ENCODE data around the gene SLC29A1. TPM values are rescaled to one million over a fixed set of nuclear protein-coding genes. Genes with fewer than 3 reads are reported as not detected.

Gene SLC29A1
- total and polyA plus RNA-seq, 9 of the 15 experiments (the other 6 are each of a cell fraction or from before 2014, with no cell fraction given), result 18.9 to 170 (median 57.7) TPM

- TF ChIP-seq, protein P1, sequence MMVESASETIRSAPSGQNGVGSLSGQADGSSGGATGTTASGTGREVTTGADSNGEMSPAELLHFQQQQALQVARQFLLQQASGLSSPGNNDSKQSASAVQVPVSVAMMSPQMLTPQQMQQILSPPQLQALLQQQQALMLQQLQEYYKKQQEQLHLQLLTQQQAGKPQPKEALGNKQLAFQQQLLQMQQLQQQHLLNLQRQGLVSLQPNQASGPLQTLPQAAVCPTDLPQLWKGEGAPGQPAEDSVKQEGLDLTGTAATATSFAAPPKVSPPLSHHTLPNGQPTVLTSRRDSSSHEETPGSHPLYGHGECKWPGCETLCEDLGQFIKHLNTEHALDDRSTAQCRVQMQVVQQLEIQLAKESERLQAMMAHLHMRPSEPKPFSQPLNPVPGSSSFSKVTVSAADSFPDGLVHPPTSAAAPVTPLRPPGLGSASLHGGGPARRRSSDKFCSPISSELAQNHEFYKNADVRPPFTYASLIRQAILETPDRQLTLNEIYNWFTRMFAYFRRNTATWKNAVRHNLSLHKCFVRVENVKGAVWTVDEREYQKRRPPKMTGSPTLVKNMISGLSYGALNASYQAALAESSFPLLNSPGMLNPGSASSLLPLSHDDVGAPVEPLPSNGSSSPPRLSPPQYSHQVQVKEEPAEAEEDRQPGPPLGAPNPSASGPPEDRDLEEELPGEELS (CRISPR knock-in tag; IDR thresholded peaks at IDR 0.05; ENCODE audit: borderline replicate concordance), result no peak; the same call in 1 of the 2 replicates
- TF ChIP-seq SNIP1 (IDR thresholded peaks at IDR 0.05; ENCODE audit: low read depth) (no peak), BRF1 (IDR thresholded peaks at IDR 0.05; ENCODE audit: borderline replicate concordance, extremely low read depth, insufficient read length) (no peak), ARHGAP35 (IDR thresholded peaks at IDR 0.05; ENCODE audit: partially characterized antibody) (no peak), CCNT2 (IDR thresholded peaks at IDR 0.05; ENCODE audit: borderline replicate concordance, extremely low read depth, insufficient read length, low read depth, low read length) (peak; percentile 91), NFRKB (IDR thresholded peaks at IDR 0.05; ENCODE audit: low read depth) (no peak), TOE1 (IDR thresholded peaks at IDR 0.05; ENCODE audit: borderline replicate concordance) (no peak), TOE1 (CRISPR knock-in tag; IDR thresholded peaks at IDR 0.05; ENCODE audit: borderline replicate concordance, low read depth) (no peak), DIDO1 (tag; IDR thresholded peaks at IDR 0.05; ENCODE audit: low read depth) (no peak), SMAD1 (IDR thresholded peaks at IDR 0.05; ENCODE audit: low read depth, low read length, partially characterized antibody) (no peak), ZNF217 (CRISPR knock-in tag; IDR thresholded peaks at IDR 0.05) (no peak), EZH2 (IDR thresholded peaks at IDR 0.05; ENCODE audit: borderline replicate concordance, low read depth, low read length) (no peak), TFAM (CRISPR knock-in tag; conservative IDR thresholded peaks at IDR 0.05) (no peak), TGIF2 (CRISPR knock-in tag; IDR thresholded peaks at IDR 0.05) (no peak), GTF2B (IDR thresholded peaks at IDR 0.05; ENCODE audit: extremely low read depth, insufficient read length) (no peak), NFIC (IDR thresholded peaks at IDR 0.05) (no peak), ZNF507 (tag; conservative IDR thresholded peaks at IDR 0.05) (no peak), WHSC1 (IDR thresholded peaks at IDR 0.05; ENCODE audit: low read length) (no peak), JUND (IDR thresholded peaks at IDR 0.05; ENCODE audit: borderline replicate concordance, low read depth, low read length) (no peak), JUND (tag; IDR thresholded peaks at IDR 0.05; ENCODE audit: borderline replicate concordance, low read depth, low read length) (no peak), FOXK1 (CRISPR knock-in tag; IDR thresholded peaks at IDR 0.05; ENCODE audit: borderline replicate concordance) (no peak), LEF1 (IDR thresholded peaks at IDR 0.05) (no peak)
- TF ChIP-seq, protein P2, sequence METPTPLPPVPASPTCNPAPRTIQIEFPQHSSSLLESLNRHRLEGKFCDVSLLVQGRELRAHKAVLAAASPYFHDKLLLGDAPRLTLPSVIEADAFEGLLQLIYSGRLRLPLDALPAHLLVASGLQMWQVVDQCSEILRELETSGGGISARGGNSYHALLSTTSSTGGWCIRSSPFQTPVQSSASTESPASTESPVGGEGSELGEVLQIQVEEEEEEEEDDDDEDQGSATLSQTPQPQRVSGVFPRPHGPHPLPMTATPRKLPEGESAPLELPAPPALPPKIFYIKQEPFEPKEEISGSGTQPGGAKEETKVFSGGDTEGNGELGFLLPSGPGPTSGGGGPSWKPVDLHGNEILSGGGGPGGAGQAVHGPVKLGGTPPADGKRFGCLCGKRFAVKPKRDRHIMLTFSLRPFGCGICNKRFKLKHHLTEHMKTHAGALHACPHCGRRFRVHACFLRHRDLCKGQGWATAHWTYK (CRISPR knock-in tag; IDR thresholded peaks at IDR 0.05), result no peak
- TF ChIP-seq, protein P3, sequence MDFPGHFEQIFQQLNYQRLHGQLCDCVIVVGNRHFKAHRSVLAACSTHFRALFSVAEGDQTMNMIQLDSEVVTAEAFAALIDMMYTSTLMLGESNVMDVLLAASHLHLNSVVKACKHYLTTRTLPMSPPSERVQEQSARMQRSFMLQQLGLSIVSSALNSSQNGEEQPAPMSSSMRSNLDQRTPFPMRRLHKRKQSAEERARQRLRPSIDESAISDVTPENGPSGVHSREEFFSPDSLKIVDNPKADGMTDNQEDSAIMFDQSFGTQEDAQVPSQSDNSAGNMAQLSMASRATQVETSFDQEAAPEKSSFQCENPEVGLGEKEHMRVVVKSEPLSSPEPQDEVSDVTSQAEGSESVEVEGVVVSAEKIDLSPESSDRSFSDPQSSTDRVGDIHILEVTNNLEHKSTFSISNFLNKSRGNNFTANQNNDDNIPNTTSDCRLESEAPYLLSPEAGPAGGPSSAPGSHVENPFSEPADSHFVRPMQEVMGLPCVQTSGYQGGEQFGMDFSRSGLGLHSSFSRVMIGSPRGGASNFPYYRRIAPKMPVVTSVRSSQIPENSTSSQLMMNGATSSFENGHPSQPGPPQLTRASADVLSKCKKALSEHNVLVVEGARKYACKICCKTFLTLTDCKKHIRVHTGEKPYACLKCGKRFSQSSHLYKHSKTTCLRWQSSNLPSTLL (IDR thresholded peaks at IDR 0.05), result no peak
These were observed at the start of gene SLC29A1 (continued) for GRCh38 chr6:44223319-44224028.
